SK-N-SH (cell line): ENCODE results near the gene ATP2A3. TPM values are rescaled to one million over a fixed set of nuclear protein-coding genes. Genes with fewer than 3 reads are reported as not detected.

Source experiments
- CTCF ChIA-PET: fragments of 300-600, 350-600 bp; formaldehyde crosslinking; extraction: SDS; loops from one replicate; lab custom pipeline; 2021; lab: Yijun Ruan, JAX
- POLR2A ChIA-PET: fragments of 350-600 bp; sonication (Branson Sonifier 250); formaldehyde crosslinking; extraction: SDS; loops from one replicate; lab custom pipeline; 2020; ENCODE audit warnings: antibody characterized with exemption, inconsistent platforms; lab: Yijun Ruan, JAX
- DNase-seq: peaks from one replicate; pipeline ENCODE4 v3.0.0; 2012
- H2AFZ ChIP-seq: fragments of 200-600 bp; sonication (generic); 2 replicates; pipeline ENCODE4 v1.8.1; 2016; ENCODE audit warnings: antibody characterized with exemption, mild to moderate bottlenecking, low read depth
- H3F3A ChIP-seq: fragments of 200-600 bp; sonication (generic); replicated peaks from 2 replicates; pipeline ENCODE3; 2016; ENCODE audit warnings: antibody characterized with exemption, mild to moderate bottlenecking; ENCODE audit not compliant: insufficient read depth
- H3K27ac ChIP-seq, 2 experiments: fragments of 200-500 bp in 1 of 2; fragments of 200-600 bp in 1 of 2; sonication (Bioruptor generic) in 1 of 2; sonication (generic), shearing (Covaris generic) in 1 of 2; 2 replicates each; pipeline versions ENCODE4 v1.5.1 to v1.6.1; 2014 to 2016; ENCODE audit warnings: low read depth in 2 of 2, inconsistent platforms in 1 of 2, low read length in 1 of 2, mild to moderate bottlenecking in 1 of 2, mixed read lengths in 1 of 2
- H3K27me3 ChIP-seq: fragments of 200-600 bp; sonication (generic), shearing (Covaris generic); 2 replicates; pipeline ENCODE4 v1.6.1; 2016; ENCODE audit warnings: mixed run types; ENCODE audit not compliant: insufficient read depth
- H3K36me3 ChIP-seq, 2 experiments: fragments of 200-500 bp in 1 of 2; fragments of 200-600 bp in 1 of 2; sonication (Bioruptor generic) in 1 of 2; sonication (generic) in 1 of 2; replicated peaks in 1 of 2; 2 replicates each; pipeline versions ENCODE3 to v1.5.1; 2014 to 2016; ENCODE audit warnings: low read length in 1 of 2, mild to moderate bottlenecking in 1 of 2; ENCODE audit not compliant: insufficient read depth in 2 of 2, control insufficient read depth in 1 of 2
- H3K4me1 ChIP-seq, 2 experiments: fragments of 200-500 bp in 1 of 2; fragments of 200-600 bp in 1 of 2; sonication (Bioruptor generic) in 1 of 2; sonication (generic), shearing (Covaris generic) in 1 of 2; 2 replicates each; pipeline versions ENCODE4 v1.5.1 to v1.6.1; 2014 to 2016; ENCODE audit warnings: low read depth in 1 of 2, low read length in 1 of 2, mixed run types in 1 of 2; ENCODE audit not compliant: insufficient read depth in 2 of 2, control insufficient read depth in 1 of 2
- H3K4me2 ChIP-seq: fragments of 200-600 bp; sonication (generic), shearing (Covaris generic); 2 replicates; pipeline ENCODE4 v1.6.1; 2017; ENCODE audit warnings: mixed run types
- H3K4me3 ChIP-seq, 2 experiments: fragments of 200-500 bp in 1 of 2; fragments of 200-600 bp in 1 of 2; sonication (Bioruptor generic) in 1 of 2; sonication (generic), shearing (Covaris generic) in 1 of 2; 2 replicates each; pipeline versions ENCODE4 v1.5.1 to v1.8.1; 2014 to 2016; ENCODE audit warnings: low read depth in 2 of 2, inconsistent platforms in 1 of 2, low read length in 1 of 2, mild to moderate bottlenecking in 1 of 2, mixed read lengths in 1 of 2, moderate library complexity in 1 of 2
- H3K79me2 ChIP-seq: fragments of 200-600 bp; sonication (generic); 2 replicates; pipeline ENCODE4 v1.8.1; 2017; ENCODE audit warnings: mild to moderate bottlenecking; ENCODE audit not compliant: insufficient read depth
- H3K9ac ChIP-seq: fragments of 200-600 bp; sonication (generic); 2 replicates; pipeline ENCODE4 v1.6.1; 2017; ENCODE audit warnings: mixed run types
- H3K9me2 ChIP-seq: fragments of 200-600 bp; sonication (generic); 2 replicates; pipeline ENCODE4 v1.6.1; 2017; ENCODE audit warnings: mixed run types
- H3K9me3 ChIP-seq: fragments of 200-600 bp; sonication (generic); 2 replicates; pipeline ENCODE4 v1.6.1; 2017; ENCODE audit warnings: mixed run types, mild to moderate bottlenecking, moderate library complexity
- H4K20me1 ChIP-seq: fragments of 200-600 bp; sonication (generic); 2 replicates; pipeline ENCODE4 v1.6.1; 2017; ENCODE audit warnings: mild to moderate bottlenecking, mixed run types; ENCODE audit not compliant: insufficient read depth
- CHD2 ChIP-seq: fragments of 150-350 bp; IDR thresholded peaks from 2 replicates; pipeline ENCODE4 v1.6.1; 2018; ENCODE audit warnings: low read length; ENCODE audit not compliant: partially characterized antibody
- CTCF ChIP-seq: fragments of 200-600 bp; sonication (generic); IDR thresholded peaks from 2 replicates; pipeline ENCODE4 v1.6.1; 2017; ENCODE audit warnings: antibody characterized with exemption, mild to moderate bottlenecking, moderate library complexity
- ELF1 ChIP-seq: IDR thresholded peaks from 2 replicates; pipeline ENCODE4 v1.4.0; 2012
- EP300 ChIP-seq, 2 experiments: IDR thresholded peaks; 2 replicates each; pipeline versions ENCODE4 v1.4.0 to v1.6.1; 2012; ENCODE audit warnings: borderline replicate concordance in 1 of 2, low read depth in 1 of 2, low read length in 1 of 2
- EZH2phosphoT487 ChIP-seq: fragments of 200-600 bp; sonication (generic); IDR thresholded peaks from 2 replicates; pipeline ENCODE4 v1.6.1; 2017; ENCODE audit warnings: low read depth, mixed run types, mild to moderate bottlenecking, antibody characterized with exemption, moderate library complexity, borderline replicate concordance
- NRF1 ChIP-seq: IDR thresholded peaks from 2 replicates; pipeline ENCODE4 v1.6.1; 2012; ENCODE audit warnings: low read depth, mild to moderate bottlenecking, low read length
- RAD21 ChIP-seq: IDR thresholded peaks from 2 replicates; pipeline ENCODE4 v1.6.1; 2012; ENCODE audit warnings: mild to moderate bottlenecking, low read length
- RCOR1 ChIP-seq: fragments of 150-350 bp; IDR thresholded peaks from 2 replicates; pipeline ENCODE4 v1.6.1; 2017; ENCODE audit warnings: antibody characterized with exemption, low read length
- RFX5 ChIP-seq: IDR thresholded peaks from 2 replicates; pipeline ENCODE4 v1.6.1; 2012; ENCODE audit warnings: mild to moderate bottlenecking, improper control_type of control experiment, low read length
- SIN3A ChIP-seq: IDR thresholded peaks from 2 replicates; pipeline ENCODE4 v1.6.1; 2012; ENCODE audit warnings: low read depth, mild to moderate bottlenecking, low read length, moderate library complexity, borderline replicate concordance
- TEAD4 ChIP-seq: IDR thresholded peaks from 2 replicates; pipeline ENCODE4 v1.4.0; 2012; ENCODE audit warnings: mild to moderate bottlenecking, borderline replicate concordance; ENCODE audit not compliant: insufficient read depth
- ZBTB33 ChIP-seq: IDR thresholded peaks from 2 replicates; pipeline ENCODE4 v1.4.0; 2012; ENCODE audit warnings: low read depth, borderline replicate concordance
- WGBS: methylation state at CpG from one replicate; pipeline ENCODE4 v1.1.6; 2017; ENCODE audit warnings: low lambda C conversion rate; 5-methylcytosine and 5-hydroxymethylcytosine counted together
- polyA plus RNA-seq, 3 experiments: library from polyadenylated mRNA; depleted of rRNA; stranded (reverse); fragments of >200 nt; gene quantifications; 2 replicates each; pipeline ENCODE4 v1.2.3, GENCODE V29; 2012
- TF ChIP-seq, protein P1 (sequence below): IDR thresholded peaks from 2 replicates; pipeline ENCODE4; 2012

ATP2A3 gene
- polyA plus RNA-seq, 1 of the 3 experiments (the other 2 are of a cell fraction): 2.1 TPM

GRCh38 chr17:3884188-3884587, 80.0 kb downstream of the ATP2A3 start:
- no peak overlapping the region for H3K4me3 ChIP-seq
- 91% methylated on average over 12 of the region's 12 CpGs for WGBS
- H3K27ac ChIP-seq: no peak overlapping the region
- H3K9ac ChIP-seq: no peak overlapping the region
- H3K27me3 ChIP-seq: no peaks in the 10 kb centered on the region
- peaks cover 2 to 17% of the 10 kb centered on the region in 2 experiments; a peak in 2 of 4 replicates for H3K4me1 ChIP-seq
- no peaks in the 10 kb centered on the region for H3K9me3 ChIP-seq
- H2AFZ ChIP-seq: no peak overlapping the region
- no peaks in the 10 kb centered on the region for H3K9me2 ChIP-seq
- no peak for DNase-seq
- ChIA-PET CTCF (interaction anchor here (1.4 to 2.3 kb wide), 3 partner anchors 20 to 38 kb away, joined by 3 to 14 read pairs (median 4); partner anchors contain the start of gene NCBP3), POLR2A (no interaction called here)
- no peaks in the 10 kb centered on the region for H3F3A ChIP-seq
- peaks cover 0 to 5% of the 10 kb centered on the region in 2 experiments for H3K36me3 ChIP-seq
- TF ChIP-seq EP300 (IDR thresholded peaks at IDR 0.05; ENCODE audit: borderline replicate concordance in 1 of 2, low read depth in 1 of 2, low read length in 1 of 2) (no peak), ELF1 (no peak), CTCF (no peak), TEAD4 (no peak), NRF1 (no peak), RAD21 (no peak), CHD2 (no peak), ZBTB33 (no peak), EZH2phosphoT487 (no peak), SIN3A (no peak), RFX5 (no peak), RCOR1 (no peak)
- TF ChIP-seq, protein P1, sequence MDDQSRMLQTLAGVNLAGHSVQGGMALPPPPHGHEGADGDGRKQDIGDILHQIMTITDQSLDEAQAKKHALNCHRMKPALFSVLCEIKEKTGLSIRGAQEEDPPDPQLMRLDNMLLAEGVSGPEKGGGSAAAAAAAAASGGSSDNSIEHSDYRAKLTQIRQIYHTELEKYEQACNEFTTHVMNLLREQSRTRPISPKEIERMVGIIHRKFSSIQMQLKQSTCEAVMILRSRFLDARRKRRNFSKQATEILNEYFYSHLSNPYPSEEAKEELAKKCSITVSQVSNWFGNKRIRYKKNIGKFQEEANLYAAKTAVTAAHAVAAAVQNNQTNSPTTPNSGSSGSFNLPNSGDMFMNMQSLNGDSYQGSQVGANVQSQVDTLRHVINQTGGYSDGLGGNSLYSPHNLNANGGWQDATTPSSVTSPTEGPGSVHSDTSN: no peak
- H4K20me1 ChIP-seq: 0 out of 2 replicates have a peak, but pooled peaks cover 4% of the 10 kb centered on the region
- H3K4me2 ChIP-seq: no peak overlapping the region
- peaks cover 12% of the 10 kb centered on the region; the same call in 1 of the 2 replicates for H3K79me2 ChIP-seq
